ENCODE measurements around the gene L2HGDH.
A peak's percentile ranks its signal among the peaks of the same experiment; 100 is the strongest.
"Not testable (repeated sequence)": the region's sequence is repeated elsewhere in the genome, so short reads cannot be mapped to it uniquely, and the experiment has no call there.

L2HGDH gene

GRCh38 chr14:50311972-50312733, at the start of gene L2HGDH, which contains the start of gene DMAC2L:
Gene L2HGDH (minus strand): TSS chr14:50312229. CDS start chr14:50312150, 79 bp downstream.
Gene DMAC2L (plus strand): TSS chr14:50312324. CDS start chr14:50321488, 9,164 bp downstream.
- DNase-seq = peak; percentile 94 to 97

- no peak for DNase-seq
These were observed 48.8 kb upstream of the L2HGDH start for GRCh38 chr14:50360851-50361250.

- DNase-seq = no peak
These were observed 48.1 kb upstream of the L2HGDH start for GRCh38 chr14:50360093-50360492.

- no peak for DNase-seq
These were observed 47.6 kb upstream of the L2HGDH start for GRCh38 chr14:50359631-50360030.

- no peak for DNase-seq
These were observed 45.8 kb upstream of the L2HGDH start for GRCh38 chr14:50357753-50358395.

- DNase-seq = no peak
These were observed 45.1 kb upstream of the L2HGDH start for GRCh38 chr14:50357124-50357523.

GRCh38 chr14:50356283-50356682, 44.3 kb upstream of the L2HGDH start:
- DNase-seq = not testable (repeated sequence)

- no peak for DNase-seq
These were observed 43.7 kb upstream of the L2HGDH start for GRCh38 chr14:50355692-50356091.

GRCh38 chr14:50354527-50354926, 42.5 kb upstream of the L2HGDH start:
- DNase-seq = peak in 1 of 2 experiments; percentile 35

- DNase-seq = no peak
These were observed 41.1 kb upstream of the L2HGDH start for GRCh38 chr14:50353126-50353525.

GRCh38 chr14:50352584-50352983, 40.6 kb upstream of the L2HGDH start:
- no peak for DNase-seq

GRCh38 chr14:50350975-50351374, 38.9 kb upstream of the L2HGDH start:
- no peak for DNase-seq

- DNase-seq = no peak
These were observed 36.9 kb upstream of the L2HGDH start for GRCh38 chr14:50348933-50349332.

GRCh38 chr14:50347521-50347920, 35.5 kb upstream of the L2HGDH start:
- DNase-seq = no peak

- no peak for DNase-seq
These were observed 33.9 kb upstream of the L2HGDH start for GRCh38 chr14:50345846-50346422.

- DNase-seq = no peak
These were observed 33.0 kb upstream of the L2HGDH start for GRCh38 chr14:50344876-50345563.

- no peak for DNase-seq
These were observed 32.2 kb upstream of the L2HGDH start for GRCh38 chr14:50344116-50344775.

GRCh38 chr14:50343434-50343833, 31.4 kb upstream of the L2HGDH start:
- peak in 1 of 2 experiments; percentile 6 for DNase-seq

- peak in 1 of 2 experiments; percentile 64 for DNase-seq
These were observed 30.4 kb upstream of the L2HGDH start for GRCh38 chr14:50342221-50343078.

- DNase-seq = no peak
These were observed 28.9 kb upstream of the L2HGDH start for GRCh38 chr14:50340963-50341362.

- DNase-seq = no peak
These were observed 28.0 kb upstream of the L2HGDH start for GRCh38 chr14:50340045-50340444.
